ENCODE data around the gene RPN1. TPM values are rescaled to one million over a fixed set of nuclear protein-coding genes. Genes with fewer than 3 reads are reported as not detected.

RPN1 gene
- polyA plus RNA-seq, 2 donors: 51.2 to 110 TPM

DNA sequence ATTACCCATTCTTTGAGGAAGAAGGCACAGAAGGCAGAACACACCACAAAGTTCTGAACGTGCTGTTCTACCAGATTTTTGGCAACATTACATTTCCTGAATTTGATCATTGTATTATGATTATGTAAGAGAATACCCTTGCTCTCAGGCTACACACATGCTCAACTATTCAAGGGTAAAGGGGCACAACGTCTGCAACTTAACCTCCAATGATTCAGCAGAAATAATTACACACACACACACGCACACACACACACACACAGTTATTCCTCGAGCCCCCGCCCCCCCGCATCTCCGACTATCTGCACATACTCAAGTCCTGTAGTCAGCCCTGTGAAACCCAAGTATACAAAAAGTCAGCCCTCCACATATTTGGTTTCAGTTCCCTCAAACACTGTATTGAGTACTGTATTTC, 26.8 kb downstream of the RPN1 start:
- Histone ChIP-seq H3K36me3 (ENCODE audit: control insufficient read depth in 2 of 2, insufficient read depth in 2 of 2, low read length in 1 of 2) (peaks cover 24 to 62% of the 10 kb centered on the region in 2 donors), H3K4me1 (ENCODE audit: control insufficient read depth in 2 of 2, insufficient read depth in 2 of 2, low read length in 1 of 2) (no peaks in the 10 kb centered on the region), H3K27me3 (ENCODE audit: control insufficient read depth in 1 of 2, insufficient read depth in 2 of 2, low read length in 2 of 2) (no peaks in the 10 kb centered on the region), H3K9me3 (ENCODE audit: control insufficient read depth in 2 of 2, insufficient read depth in 1 of 2, low read depth in 1 of 2, low read length in 1 of 2) (no peaks in the 10 kb centered on the region), H3K4me3 (ENCODE audit: low read depth in 1 of 2, low read length in 2 of 2) (no peak overlapping the region), H3K27ac (ENCODE audit: low read depth in 2 of 2, low read length in 1 of 2) (no peak overlapping the region)
- 64 to 66% methylated on average over 7 of the region's 7 CpGs for WGBS, 2 donors

- Histone ChIP-seq H3K36me3 (ENCODE audit: control insufficient read depth in 2 of 2, insufficient read depth in 2 of 2, low read length in 1 of 2) (peaks cover 24 to 64% of the 10 kb centered on the region in 2 donors), H3K4me1 (ENCODE audit: control insufficient read depth in 2 of 2, insufficient read depth in 2 of 2, low read length in 1 of 2) (peaks cover 0 to 7% of the 10 kb centered on the region in 2 donors), H3K27ac (ENCODE audit: low read depth in 2 of 2, low read length in 1 of 2) (no peak overlapping the region), H3K4me3 (ENCODE audit: low read depth in 1 of 2, low read length in 2 of 2) (no peak overlapping the region), H3K9me3 (ENCODE audit: control insufficient read depth in 2 of 2, insufficient read depth in 1 of 2, low read depth in 1 of 2, low read length in 1 of 2) (no peaks in the 10 kb centered on the region), H3K27me3 (ENCODE audit: control insufficient read depth in 1 of 2, insufficient read depth in 2 of 2, low read length in 2 of 2) (no peaks in the 10 kb centered on the region)
- WGBS, 2 donors: 89 to 92% methylated on average over 9 of the region's 9 CpGs
These were observed 28.7 kb downstream of the RPN1 start for GRCh38 chr3:128621931-128622330.

DNA sequence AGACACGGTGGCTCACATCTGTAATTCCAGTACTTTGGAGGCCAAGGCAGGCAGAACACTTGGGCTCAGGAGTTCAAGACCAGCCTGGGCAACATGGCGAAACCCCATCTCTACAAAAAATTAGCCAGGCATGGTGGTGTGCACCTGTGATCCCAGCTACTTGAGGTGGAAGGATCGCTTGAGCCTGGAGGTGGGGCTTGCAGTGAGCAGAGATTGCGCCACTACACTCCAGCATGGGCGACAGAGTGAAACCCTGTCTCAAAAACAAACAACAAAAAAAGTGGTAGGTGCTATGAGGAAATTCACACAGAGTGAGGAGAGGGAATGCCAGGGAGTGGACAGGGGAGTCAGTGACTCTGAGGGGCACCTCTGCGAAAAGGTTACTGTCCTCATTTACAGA, 29.4 kb downstream of the RPN1 start:
- WGBS, 2 donors: 89 to 91% methylated on average over 6 of the region's 6 CpGs
- Histone ChIP-seq H3K4me3 (ENCODE audit: low read depth in 1 of 2, low read length in 2 of 2) (no peak overlapping the region), H3K27ac (ENCODE audit: low read depth in 2 of 2, low read length in 1 of 2) (no peak overlapping the region), H3K36me3 (ENCODE audit: control insufficient read depth in 2 of 2, insufficient read depth in 2 of 2, low read length in 1 of 2) (peaks cover 20 to 57% of the 10 kb centered on the region in 2 donors), H3K4me1 (ENCODE audit: control insufficient read depth in 2 of 2, insufficient read depth in 2 of 2, low read length in 1 of 2) (peaks cover 0 to 7% of the 10 kb centered on the region in 2 donors), H3K9me3 (ENCODE audit: control insufficient read depth in 2 of 2, insufficient read depth in 1 of 2, low read depth in 1 of 2, low read length in 1 of 2) (no peaks in the 10 kb centered on the region), H3K27me3 (ENCODE audit: control insufficient read depth in 1 of 2, insufficient read depth in 2 of 2, low read length in 2 of 2) (no peaks in the 10 kb centered on the region)

GRCh38 chr3:128620268-128620691, 30.3 kb downstream of the RPN1 start:
- peaks cover 16 to 47% of the 10 kb centered on the region in 2 donors for H3K36me3 ChIP-seq (ENCODE audit: control insufficient read depth in 2 of 2, insufficient read depth in 2 of 2, low read length in 1 of 2)
- H3K27me3 ChIP-seq (ENCODE audit: control insufficient read depth in 1 of 2, insufficient read depth in 2 of 2, low read length in 2 of 2): no peaks in the 10 kb centered on the region
- H3K9me3 ChIP-seq (ENCODE audit: control insufficient read depth in 2 of 2, insufficient read depth in 1 of 2, low read depth in 1 of 2, low read length in 1 of 2): no peaks in the 10 kb centered on the region
- peaks cover 0 to 7% of the 10 kb centered on the region in 2 donors for H3K4me1 ChIP-seq (ENCODE audit: control insufficient read depth in 2 of 2, insufficient read depth in 2 of 2, low read length in 1 of 2)
- H3K27ac ChIP-seq (ENCODE audit: low read depth in 2 of 2, low read length in 1 of 2): no peak overlapping the region
- H3K4me3 ChIP-seq (ENCODE audit: low read depth in 1 of 2, low read length in 2 of 2): no peak overlapping the region
- WGBS, 2 donors: 82 to 87% methylated on average over 9 of the region's 9 CpGs

DNA sequence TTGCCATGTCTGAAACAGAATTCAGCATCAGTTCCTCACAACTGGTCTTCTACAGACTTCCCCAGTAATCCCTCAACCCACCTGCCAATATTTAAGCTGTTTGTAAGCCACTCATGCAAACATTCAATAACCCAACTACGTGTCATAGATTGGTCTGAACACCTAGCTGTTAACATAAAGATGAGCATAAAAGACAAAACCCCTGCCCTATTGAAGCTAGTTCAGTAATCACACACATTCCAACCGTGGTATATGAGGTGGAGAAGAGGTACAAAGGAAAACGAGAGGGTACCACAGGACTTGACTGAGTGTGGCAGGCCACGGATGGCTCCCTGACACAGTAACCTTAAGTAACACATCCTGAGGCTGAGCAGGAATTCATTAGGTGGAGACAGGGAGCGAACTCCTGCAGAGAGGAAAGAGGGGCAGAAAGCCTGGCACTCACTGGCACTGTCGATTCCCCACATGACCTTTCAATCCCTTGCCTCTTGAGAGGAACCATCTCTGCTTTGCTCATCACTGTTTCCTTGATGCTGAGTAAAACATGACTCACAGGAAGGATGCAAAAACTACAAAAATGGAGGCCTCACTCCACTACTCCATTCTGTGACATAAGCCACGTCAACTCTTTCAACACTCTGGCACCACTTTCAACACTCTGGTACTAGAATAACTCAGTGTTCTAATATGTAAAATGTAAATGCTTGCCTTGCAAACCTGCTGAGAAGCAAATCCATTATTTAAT, 31.3 kb downstream of the RPN1 start:
- Histone ChIP-seq H3K4me1 (ENCODE audit: control insufficient read depth in 2 of 2, insufficient read depth in 2 of 2, low read length in 1 of 2) (peaks cover 0 to 7% of the 10 kb centered on the region in 2 donors), H3K4me3 (ENCODE audit: low read depth in 1 of 2, low read length in 2 of 2) (no peak overlapping the region), H3K27me3 (ENCODE audit: control insufficient read depth in 1 of 2, insufficient read depth in 2 of 2, low read length in 2 of 2) (no peaks in the 10 kb centered on the region), H3K9me3 (ENCODE audit: control insufficient read depth in 2 of 2, insufficient read depth in 1 of 2, low read depth in 1 of 2, low read length in 1 of 2) (no peaks in the 10 kb centered on the region), H3K27ac (ENCODE audit: low read depth in 2 of 2, low read length in 1 of 2) (peak overlapping the region in 1 of 2 donors; percentile 45), H3K36me3 (ENCODE audit: control insufficient read depth in 2 of 2, insufficient read depth in 2 of 2, low read length in 1 of 2) (peaks cover 7 to 38% of the 10 kb centered on the region in 2 donors)
- 62 to 70% methylated on average over 7 of the region's 7 CpGs for WGBS, 2 donors

DNA sequence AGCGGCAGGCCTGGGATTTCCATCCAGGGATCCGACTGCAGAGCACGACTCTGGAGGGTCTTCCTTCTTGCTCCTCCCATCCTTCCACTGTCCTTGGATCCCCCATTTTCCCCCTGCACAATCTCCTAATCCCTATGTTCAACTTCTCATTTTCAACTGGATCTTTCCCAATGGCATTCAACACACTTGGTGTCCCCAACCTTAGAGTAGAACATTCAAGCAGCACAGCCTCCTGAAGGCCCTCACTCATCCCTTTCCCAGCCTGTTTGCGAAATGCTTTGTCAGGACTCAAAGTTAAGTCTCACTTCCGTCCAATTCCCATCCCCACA, 32.3 kb downstream of the RPN1 start:
- no peaks in the 10 kb centered on the region for H3K9me3 ChIP-seq (ENCODE audit: control insufficient read depth in 2 of 2, insufficient read depth in 1 of 2, low read depth in 1 of 2, low read length in 1 of 2)
- 27 to 28% methylated on average over 5 of the region's 5 CpGs for WGBS, 2 donors
- no peaks in the 10 kb centered on the region for H3K27me3 ChIP-seq (ENCODE audit: control insufficient read depth in 1 of 2, insufficient read depth in 2 of 2, low read length in 2 of 2)
- H3K4me1 ChIP-seq (ENCODE audit: control insufficient read depth in 2 of 2, insufficient read depth in 2 of 2, low read length in 1 of 2): peaks cover 0 to 7% of the 10 kb centered on the region in 2 donors
- H3K4me3 ChIP-seq (ENCODE audit: low read depth in 1 of 2, low read length in 2 of 2): peak overlapping the region; percentile 85
- H3K36me3 ChIP-seq (ENCODE audit: control insufficient read depth in 2 of 2, insufficient read depth in 2 of 2, low read length in 1 of 2): peaks cover 7 to 34% of the 10 kb centered on the region in 2 donors
- H3K27ac ChIP-seq (ENCODE audit: low read depth in 2 of 2, low read length in 1 of 2): peak overlapping the region; percentile 89 to 90

GRCh38 chr3:128617557-128618397, 32.8 kb downstream of the RPN1 start:
- no peaks in the 10 kb centered on the region for H3K27me3 ChIP-seq (ENCODE audit: control insufficient read depth in 1 of 2, insufficient read depth in 2 of 2, low read length in 2 of 2)
- 0% methylated on average over 61 of the region's 61 CpGs for WGBS, 2 donors

GRCh38 chr3:128617270-128617556, 33.4 kb downstream of the RPN1 start:
- Histone ChIP-seq H3K27ac (ENCODE audit: low read depth in 2 of 2, low read length in 1 of 2) (peak overlapping the region; percentile 53 to 71), H3K27me3 (ENCODE audit: control insufficient read depth in 1 of 2, insufficient read depth in 2 of 2, low read length in 2 of 2) (no peaks in the 10 kb centered on the region), H3K9me3 (ENCODE audit: control insufficient read depth in 2 of 2, insufficient read depth in 1 of 2, low read depth in 1 of 2, low read length in 1 of 2) (no peaks in the 10 kb centered on the region), H3K36me3 (ENCODE audit: control insufficient read depth in 2 of 2, insufficient read depth in 2 of 2, low read length in 1 of 2) (peaks cover 7 to 32% of the 10 kb centered on the region in 2 donors), H3K4me3 (ENCODE audit: low read depth in 1 of 2, low read length in 2 of 2) (peak overlapping the region; percentile 25 to 32), H3K4me1 (ENCODE audit: control insufficient read depth in 2 of 2, insufficient read depth in 2 of 2, low read length in 1 of 2) (peaks cover 0 to 7% of the 10 kb centered on the region in 2 donors)
- 52 to 56% methylated on average over 9 of the region's 9 CpGs for WGBS, 2 donors

More at GRCh38 chr3:128617557-128618397, 32.8 kb downstream of the RPN1 start:
- H3K4me3 ChIP-seq (ENCODE audit: low read depth in 1 of 2, low read length in 2 of 2): peak overlapping the region; percentile 85
- peaks cover 7 to 33% of the 10 kb centered on the region in 2 donors for H3K36me3 ChIP-seq (ENCODE audit: control insufficient read depth in 2 of 2, insufficient read depth in 2 of 2, low read length in 1 of 2)
- peaks cover 0 to 7% of the 10 kb centered on the region in 2 donors for H3K4me1 ChIP-seq (ENCODE audit: control insufficient read depth in 2 of 2, insufficient read depth in 2 of 2, low read length in 1 of 2)
- no peaks in the 10 kb centered on the region for H3K9me3 ChIP-seq (ENCODE audit: control insufficient read depth in 2 of 2, insufficient read depth in 1 of 2, low read depth in 1 of 2, low read length in 1 of 2)
- peak overlapping the region; percentile 89 to 90 for H3K27ac ChIP-seq (ENCODE audit: low read depth in 2 of 2, low read length in 1 of 2)

DNA sequence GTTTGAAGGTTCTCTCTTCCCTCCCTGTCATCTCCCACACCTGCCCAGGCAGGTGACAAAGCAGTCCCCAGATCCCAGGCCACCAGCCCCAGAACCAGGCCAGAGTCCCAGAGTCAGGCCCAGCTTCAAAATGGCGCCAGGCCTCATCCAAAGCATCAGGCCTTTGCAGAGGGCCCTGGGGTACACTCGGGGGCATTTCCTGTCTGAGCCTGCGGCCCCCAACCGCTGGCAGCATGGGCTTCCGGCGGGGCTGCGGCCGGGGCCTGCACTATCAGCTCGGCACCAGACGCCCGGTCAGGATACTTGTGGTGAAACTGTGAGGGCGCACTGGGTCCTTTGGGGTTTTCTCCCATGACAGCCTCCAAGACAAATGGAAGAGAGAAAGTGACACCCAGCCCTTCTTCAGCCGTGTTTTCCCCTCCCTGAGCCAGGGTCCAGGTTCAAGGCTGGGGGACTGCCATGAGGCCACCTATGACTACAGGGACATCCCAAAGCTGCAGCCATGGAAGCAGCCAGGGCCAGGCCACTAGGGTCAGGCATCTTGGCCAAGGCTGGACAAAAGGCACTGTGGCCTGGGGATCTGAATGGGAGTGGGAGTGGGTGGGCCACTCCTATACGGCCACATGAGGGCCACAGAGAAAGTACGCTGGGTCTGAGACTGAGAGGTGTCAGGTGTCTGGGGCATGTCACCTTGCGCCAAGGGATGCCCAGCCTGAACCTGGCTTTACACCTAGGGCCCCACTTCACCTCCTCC, 33.9 kb downstream of the RPN1 start:
- 88 to 89% methylated on average over 16 of the region's 16 CpGs for WGBS, 2 donors
- Histone ChIP-seq H3K4me3 (ENCODE audit: low read depth in 1 of 2, low read length in 2 of 2) (no peak overlapping the region), H3K36me3 (ENCODE audit: control insufficient read depth in 2 of 2, insufficient read depth in 2 of 2, low read length in 1 of 2) (peaks cover 2 to 27% of the 10 kb centered on the region in 2 donors)

More for the DNA sequence above, 33.9 kb downstream of the RPN1 start:
- H3K27me3 ChIP-seq (ENCODE audit: control insufficient read depth in 1 of 2, insufficient read depth in 2 of 2, low read length in 2 of 2): no peaks in the 10 kb centered on the region
- no peaks in the 10 kb centered on the region for H3K9me3 ChIP-seq (ENCODE audit: control insufficient read depth in 2 of 2, insufficient read depth in 1 of 2, low read depth in 1 of 2, low read length in 1 of 2)
- peaks cover 0 to 7% of the 10 kb centered on the region in 2 donors for H3K4me1 ChIP-seq (ENCODE audit: control insufficient read depth in 2 of 2, insufficient read depth in 2 of 2, low read length in 1 of 2)
- peak overlapping the region; percentile 53 to 71 for H3K27ac ChIP-seq (ENCODE audit: low read depth in 2 of 2, low read length in 1 of 2)

Data from esophagus (tissue), 2 donors.